Measurements from ENCODE around the gene AHSG. TPM values are rescaled to one million over a fixed set of nuclear protein-coding genes. Genes with fewer than 3 reads are reported as not detected.
"Not testable (repeated sequence)": the region's sequence is repeated elsewhere in the genome, so short reads cannot be mapped to it uniquely, and the experiment has no call there.

The AHSG gene
- total RNA-seq, 2 donors from 2014 or later: not detected

- no peak for ATAC-seq
- H3K9me3 ChIP-seq (ENCODE audit: control insufficient read depth, low read length, poor library complexity, severe bottlenecking): no peaks in the 10 kb centered on the region
- Mint-ChIP-seq H3K27me3 (no peaks in the 10 kb centered on the region), H3K27ac (peak overlapping the region; percentile 11), H3K4me1 (peaks cover 10% of the 10 kb centered on the region), H3K36me3 (ENCODE audit: low read depth) (peaks cover 20% of the 10 kb centered on the region), H3K4me3 (no peak overlapping the region)
- no peak for DNase-seq
Observed at GRCh38 chr3:186582541-186582940, 30.3 kb upstream of the AHSG start.

GRCh38 chr3:186583831-186584230 is 29.0 kb upstream of the AHSG start:
- H3K27ac Mint-ChIP-seq: peak overlapping the region; percentile 87
- DNase-seq: no peak
- ATAC-seq: no peak
- peaks cover 18% of the 10 kb centered on the region for H3K36me3 Mint-ChIP-seq (ENCODE audit: low read depth)
- no peaks in the 10 kb centered on the region for H3K9me3 ChIP-seq (ENCODE audit: control insufficient read depth, low read length, poor library complexity, severe bottlenecking)
- no peaks in the 10 kb centered on the region for H3K27me3 Mint-ChIP-seq
- peaks cover 5% of the 10 kb centered on the region for H3K4me1 Mint-ChIP-seq
- no peak overlapping the region for H3K4me3 Mint-ChIP-seq

- not testable (repeated sequence) for DNase-seq; H3K9me3 ChIP-seq (ENCODE audit: control insufficient read depth, low read length, poor library complexity, severe bottlenecking); H3K27me3 Mint-ChIP-seq; H3K27ac Mint-ChIP-seq; ATAC-seq
- Mint-ChIP-seq H3K4me3 (peak overlapping the region; percentile 5), H3K4me1 (peaks cover 13% of the 10 kb centered on the region), H3K36me3 (ENCODE audit: low read depth) (peaks cover 16% of the 10 kb centered on the region)
Observed at GRCh38 chr3:186586245-186586644, 26.6 kb upstream of the AHSG start.

GRCh38 chr3:186587183-186587582 is 25.7 kb upstream of the AHSG start:
- H3K36me3 Mint-ChIP-seq (ENCODE audit: low read depth): peaks cover 14% of the 10 kb centered on the region
- no peaks in the 10 kb centered on the region for H3K27me3 Mint-ChIP-seq
- no peaks in the 10 kb centered on the region for H3K9me3 ChIP-seq (ENCODE audit: control insufficient read depth, low read length, poor library complexity, severe bottlenecking)
- no peak for DNase-seq
- no peak for ATAC-seq
- H3K27ac Mint-ChIP-seq: no peak overlapping the region
- H3K4me3 Mint-ChIP-seq: no peak overlapping the region
- H3K4me1 Mint-ChIP-seq: peaks cover 13% of the 10 kb centered on the region

GRCh38 chr3:186588632-186589031 is 24.2 kb upstream of the AHSG start:
- no peaks in the 10 kb centered on the region for H3K27me3 Mint-ChIP-seq
- H3K36me3 Mint-ChIP-seq (ENCODE audit: low read depth): peaks cover 10% of the 10 kb centered on the region
- no peaks in the 10 kb centered on the region for H3K9me3 ChIP-seq (ENCODE audit: control insufficient read depth, low read length, poor library complexity, severe bottlenecking)
- peak overlapping the region; percentile 71 for H3K27ac Mint-ChIP-seq
- H3K4me1 Mint-ChIP-seq: peaks cover 11% of the 10 kb centered on the region
- DNase-seq (no peak), ATAC-seq (no peak)
- no peak overlapping the region for H3K4me3 Mint-ChIP-seq

- Mint-ChIP-seq H3K4me1 (peaks cover 11% of the 10 kb centered on the region), H3K27me3 (no peaks in the 10 kb centered on the region), H3K36me3 (ENCODE audit: low read depth) (peaks cover 9% of the 10 kb centered on the region), H3K4me3 (no peak overlapping the region), H3K27ac (peak overlapping the region; percentile 71)
- DNase-seq (no peak), ATAC-seq (no peak)
- no peaks in the 10 kb centered on the region for H3K9me3 ChIP-seq (ENCODE audit: control insufficient read depth, low read length, poor library complexity, severe bottlenecking)
Observed at GRCh38 chr3:186589121-186589520, 23.7 kb upstream of the AHSG start.

- DNase-seq (no peak), ATAC-seq (peak; percentile 83)
- H3K27me3 Mint-ChIP-seq: no peaks in the 10 kb centered on the region
Observed at GRCh38 chr3:186589856-186590579, 22.8 kb upstream of the AHSG start.

GRCh38 chr3:186590580-186591295 is 22.1 kb upstream of the AHSG start:
- Mint-ChIP-seq H3K4me1 (peaks cover 8% of the 10 kb centered on the region), H3K36me3 (ENCODE audit: low read depth) (no peaks in the 10 kb centered on the region), H3K27me3 (no peaks in the 10 kb centered on the region), H3K4me3 (no peak overlapping the region), H3K27ac (peak overlapping the region; percentile 84)
- H3K9me3 ChIP-seq (ENCODE audit: control insufficient read depth, low read length, poor library complexity, severe bottlenecking): no peaks in the 10 kb centered on the region
- ATAC-seq: no peak
- no peak for DNase-seq

More at GRCh38 chr3:186589856-186590579, 22.8 kb upstream of the AHSG start:
- Mint-ChIP-seq H3K4me1 (peaks cover 8% of the 10 kb centered on the region), H3K27ac (peak overlapping the region; percentile 84), H3K36me3 (ENCODE audit: low read depth) (no peaks in the 10 kb centered on the region), H3K4me3 (no peak overlapping the region)
- H3K9me3 ChIP-seq (ENCODE audit: control insufficient read depth, low read length, poor library complexity, severe bottlenecking): no peaks in the 10 kb centered on the region

- Mint-ChIP-seq H3K36me3 (ENCODE audit: low read depth) (no peaks in the 10 kb centered on the region), H3K27me3 (peaks cover 5% of the 10 kb centered on the region), H3K27ac (no peak overlapping the region), H3K4me1 (peaks cover 8% of the 10 kb centered on the region), H3K4me3 (no peak overlapping the region)
- no peak for ATAC-seq
- no peaks in the 10 kb centered on the region for H3K9me3 ChIP-seq (ENCODE audit: control insufficient read depth, low read length, poor library complexity, severe bottlenecking)
- DNase-seq: no peak
Observed at GRCh38 chr3:186592682-186593081, 20.2 kb upstream of the AHSG start.

GRCh38 chr3:186593862-186594261 is 19.0 kb upstream of the AHSG start:
- no peaks in the 10 kb centered on the region for H3K36me3 Mint-ChIP-seq (ENCODE audit: low read depth)
- no peaks in the 10 kb centered on the region for H3K9me3 ChIP-seq (ENCODE audit: control insufficient read depth, low read length, poor library complexity, severe bottlenecking)
- H3K27ac Mint-ChIP-seq: no peak overlapping the region
- DNase-seq: no peak
- no peak overlapping the region for H3K4me3 Mint-ChIP-seq
- H3K4me1 Mint-ChIP-seq: peaks cover 8% of the 10 kb centered on the region
- no peak for ATAC-seq
- peaks cover 9% of the 10 kb centered on the region for H3K27me3 Mint-ChIP-seq

- no peak for ATAC-seq
- no peak overlapping the region for H3K4me3 Mint-ChIP-seq
- DNase-seq: no peak
Observed at GRCh38 chr3:186594591-186595113, 18.2 kb upstream of the AHSG start.

GRCh38 chr3:186596568-186597287 is 16.1 kb upstream of the AHSG start:
- H3K27me3 Mint-ChIP-seq: peaks cover 9% of the 10 kb centered on the region
- no peak for ATAC-seq
- H3K9me3 ChIP-seq (ENCODE audit: control insufficient read depth, low read length, poor library complexity, severe bottlenecking): no peaks in the 10 kb centered on the region
- H3K36me3 Mint-ChIP-seq (ENCODE audit: low read depth): no peaks in the 10 kb centered on the region
- no peak overlapping the region for H3K4me3 Mint-ChIP-seq
- H3K27ac Mint-ChIP-seq: no peak overlapping the region
- DNase-seq: no peak
- peaks cover 2% of the 10 kb centered on the region for H3K4me1 Mint-ChIP-seq

More at GRCh38 chr3:186594591-186595113, 18.2 kb upstream of the AHSG start:
- H3K4me1 Mint-ChIP-seq: peaks cover 8% of the 10 kb centered on the region
- no peak overlapping the region for H3K27ac Mint-ChIP-seq
- peaks cover 9% of the 10 kb centered on the region for H3K27me3 Mint-ChIP-seq
- H3K36me3 Mint-ChIP-seq (ENCODE audit: low read depth): no peaks in the 10 kb centered on the region
- H3K9me3 ChIP-seq (ENCODE audit: control insufficient read depth, low read length, poor library complexity, severe bottlenecking): no peaks in the 10 kb centered on the region
